GM12878 (cell line): ENCODE measurements around the gene SHC3. TPM values are rescaled to one million over a fixed set of nuclear protein-coding genes. Genes with fewer than 3 reads are reported as not detected.

Experiments used
- ATAC-seq: fragments of 200-7000 bp; cut with Tn5 transposase; 3 replicates; pipeline ENCODE4 v1.9.1; 2020; ENCODE audit warnings: mild to moderate bottlenecking, moderate library complexity
- BruUV-seq: library from RNA; stranded (reverse); fragments of 400-500 nt; replicated peaks from 2 replicates; lab custom pipeline; 2021; lab: Mats Ljungman, UMichigan
- CTCF ChIA-PET: fragments of 300-600 bp; sonication (Branson Sonifier 250); formaldehyde crosslinking; extraction: SDS; loops from one replicate; lab custom pipeline; 2021; ENCODE audit warnings: inconsistent platforms; lab: Yijun Ruan, JAX
- POLR2A ChIA-PET: fragments of 350-600 bp; formaldehyde crosslinking; extraction: SDS; loops from one replicate; lab custom pipeline; 2021; ENCODE audit warnings: inconsistent platforms; lab: Charles Lee
- RAD21 ChIA-PET: fragments of 300-600 bp; sonication (Branson Sonifier 250); formaldehyde crosslinking; loops from one replicate; lab custom pipeline; 2023; ENCODE audit warnings: antibody characterized with exemption; ENCODE audit not compliant: unreplicated experiment; lab: Charles Lee
- SMC1A ChIA-PET: fragments of 300-600 bp; sonication (Branson Sonifier 250); formaldehyde crosslinking; loops from one replicate; lab custom pipeline; 2023; ENCODE audit not compliant: unreplicated experiment, uncharacterized antibody; lab: Charles Lee
- DNase-seq: peaks from one replicate; pipeline ENCODE4 v3.0.0-alpha.2; 2011; ENCODE audit warnings: low read depth, low spot score
- FAIRE-seq: peaks from 3 replicates; lab custom pipeline; 2011; peaks lifted over from hg19 to GRCh38; lab: Jason Lieb, UNC
- H2AFZ ChIP-seq: 2 replicates; pipeline ENCODE4 v1.6.0; 2011; ENCODE audit warnings: low read depth, low read length, control low read depth; ENCODE audit not compliant: control insufficient read depth
- H3K27ac ChIP-seq: 2 replicates; pipeline ENCODE4 v1.5.1; 2011; ENCODE audit warnings: control low read depth; ENCODE audit not compliant: control insufficient read depth, insufficient read depth
- H3K27me3 ChIP-seq, 2 experiments: replicated peaks in 1 of 2; 2 replicates each; pipeline versions ENCODE4 v1.6.0 to v1.6.1; 2011; ENCODE audit warnings: low read length in 1 of 2; ENCODE audit not compliant: control insufficient read depth in 2 of 2, insufficient read depth in 2 of 2
- H3K36me3 ChIP-seq, 2 experiments: 2 replicates each; pipeline ENCODE4 v1.5.1; 2011; ENCODE audit warnings: low read length in 1 of 2; ENCODE audit not compliant: control insufficient read depth in 2 of 2, insufficient read depth in 2 of 2
- H3K4me1 ChIP-seq: 2 replicates; pipeline ENCODE4 v1.6.1; 2011; ENCODE audit warnings: mild to moderate bottlenecking, low read length, moderate library complexity, mixed read lengths; ENCODE audit not compliant: control insufficient read depth, insufficient read depth
- H3K4me2 ChIP-seq: 2 replicates; pipeline ENCODE4 v1.6.0; 2011; ENCODE audit warnings: control low read depth; ENCODE audit not compliant: control insufficient read depth, insufficient read depth
- H3K4me3 ChIP-seq: fragments of 200-600 bp; sonication (generic); 2 replicates; pipeline ENCODE4 v1.5.1; 2016
- H3K79me2 ChIP-seq: 2 replicates; pipeline ENCODE4 v1.6.0; 2011; ENCODE audit warnings: low read length; ENCODE audit not compliant: control insufficient read depth, insufficient read depth
- H3K9ac ChIP-seq: 2 replicates; pipeline ENCODE4 v1.8.0; 2011; ENCODE audit warnings: low read length, control low read depth, mixed read lengths; ENCODE audit not compliant: control insufficient read depth, insufficient read depth
- H3K9me3 ChIP-seq: replicated peaks from 3 replicates; pipeline ENCODE4 v1.5.1; 2011; ENCODE audit warnings: mild to moderate bottlenecking, low read length; ENCODE audit not compliant: control insufficient read depth, insufficient read depth
- H4K20me1 ChIP-seq: 2 replicates; pipeline ENCODE4 v1.6.0; 2011; ENCODE audit not compliant: control insufficient read depth, insufficient read depth
- CHD2 ChIP-seq: IDR thresholded peaks from 2 replicates; pipeline ENCODE4 v1.6.1; 2011; ENCODE audit warnings: low read depth, low read length, improper control_type of control experiment, borderline replicate concordance
- CHD4 ChIP-seq: fragments of 200-600 bp; sonication (generic); IDR thresholded peaks from 2 replicates; pipeline ENCODE4 v1.6.1; 2016; ENCODE audit warnings: mild to moderate bottlenecking
- CTCF ChIP-seq, 3 experiments: IDR thresholded peaks in 2 of 3; conservative IDR thresholded peaks in 1 of 3; 2 replicates each; pipeline ENCODE4 v1.5.1; 2011; ENCODE audit warnings: low read depth in 3 of 3, low read length in 3 of 3, mild to moderate bottlenecking in 3 of 3, control low read depth in 2 of 3, moderate library complexity in 2 of 3, inconsistent platforms in 1 of 3, mixed read lengths in 1 of 3; ENCODE audit not compliant: control insufficient read depth in 2 of 3, insufficient read depth in 1 of 3; ENCODE audit errors: extremely low read depth in 1 of 3
- FOS ChIP-seq: IDR thresholded peaks from 3 replicates; pipeline ENCODE4 v1.6.1; 2011; ENCODE audit warnings: borderline replicate concordance; ENCODE audit not compliant: insufficient read length; ENCODE audit errors: extremely low read depth
- MEF2B ChIP-seq: fragments of 450-650 bp; IDR thresholded peaks from 2 replicates; pipeline ENCODE4 v1.6.1; 2018; ENCODE audit warnings: mild to moderate bottlenecking, moderate library complexity; ENCODE audit not compliant: partially characterized antibody, poor library complexity, severe bottlenecking
- RAD21 ChIP-seq: IDR thresholded peaks from 2 replicates; pipeline ENCODE4 v1.6.1; 2011; ENCODE audit warnings: mild to moderate bottlenecking, low read depth, low read length, moderate library complexity; ENCODE audit not compliant: insufficient read depth
- RB1 ChIP-seq: fragments of 450-650 bp; formaldehyde crosslinking; IDR thresholded peaks from 2 replicates; pipeline ENCODE4 v1.6.1; 2017; ENCODE audit warnings: mild to moderate bottlenecking, borderline replicate concordance
- SMC3 ChIP-seq: IDR thresholded peaks from 2 replicates; pipeline ENCODE4 v1.6.1; 2011; ENCODE audit warnings: low read length, improper control_type of control experiment, borderline replicate concordance
- TARDBP ChIP-seq: IDR thresholded peaks from 2 replicates; pipeline ENCODE4 v1.6.1; 2016; ENCODE audit warnings: borderline replicate concordance
- YY1 ChIP-seq: IDR thresholded peaks from 2 replicates; pipeline ENCODE4 v1.6.1; 2011; ENCODE audit warnings: low read depth, mild to moderate bottlenecking, low read length
- ZNF592 ChIP-seq: fragments of 450-650 bp; IDR thresholded peaks from 2 replicates; pipeline ENCODE4 v1.6.1; 2017; ENCODE audit warnings: mild to moderate bottlenecking, moderate library complexity
- WGBS: methylation state at CpG from one replicate; pipeline ENCODE4 v1.1.6; 2016; ENCODE audit warnings: low lambda C conversion rate; ENCODE audit not compliant: insufficient replicate concordance, insufficient coverage; ENCODE audit errors: missing lambda C conversion rate; 5-methylcytosine and 5-hydroxymethylcytosine counted together
- in situ Hi-C: fragments of 300-500 bp; cut with MboI; formaldehyde crosslinking; loops from 9 replicates; pipeline ENCODE4 v1.14.3; 2018; ENCODE audit warnings: mixed read lengths
- intact Hi-C: fragments of 100-400 bp; cut with micrococcal nuclease; formaldehyde crosslinking; loops from one replicate; pipeline ENCODE4 v1.14.2; 2022; ENCODE audit not compliant: unreplicated experiment
- polyA plus RNA-seq, 11 experiments: library from polyadenylated mRNA; depleted of rRNA in 4 of 11; unstranded in 6 of 11; stranded (reverse) in 5 of 11; fragments of >200 nt; fragmentation: Nextera tagmentation in 4 of 11; fragmentation: Illumina TruSeq in 1 of 11; extraction: Ambion mirVana in 4 of 11; extraction: Trizol in 1 of 11; gene quantifications; 1 replicate in 1 of 11; 2 replicates in 10 of 11; pipeline versions ENCODE4 v1.2.1 to v1.2.3, GENCODE V29; 2011 to 2016; ENCODE audit warnings: inconsistent platforms in 2 of 11, missing spikeins in 2 of 11, low read depth in 1 of 11
- total RNA-seq, 4 experiments: library from RNA; depleted of rRNA in 3 of 4; stranded (reverse); fragments of >200 nt in 3 of 4; fragmentation: Illumina TruSeq in 1 of 4; extraction: Trizol in 1 of 4; gene quantifications; 2 replicates each; pipeline versions ENCODE4 v1.2.1 to v1.2.3, GENCODE V29; 2013 to 2021

SHC3 gene
- total and polyA plus RNA-seq, 10 of the 15 experiments (the other 5 are each of a cell fraction or from before 2014, with no cell fraction given) = 0.01 to 0.06 TPM; not detected in 8

- no peak for TF ChIP-seq ZNF592
- TF ChIP-seq CHD2 = no peak
- TF ChIP-seq CHD4 = no peak
These were observed 176.6 kb downstream of the SHC3 start (continued) for GRCh38 chr9:89001917-89002540.

- H3K4me1 ChIP-seq = no peaks in the 10 kb centered on the region
- in situ Hi-C loops = loop anchor here (5.0 to 10.0 kb wide), 2 partner anchors 409 to 1046 kb away; a partner anchor contains a TSS
- RAD21 ChIA-PET = interaction anchor here (0.7 to 1.3 kb wide), 6 partner anchors 9 to 1050 kb away, joined by 3 to 5 read pairs (median 3); no protein-coding TSS in a partner anchor
- no peak overlapping the region for H3K27ac ChIP-seq
- CTCF ChIA-PET = interaction anchor here (0.5 to 1.2 kb wide), 12 partner anchors 9 to 1317 kb away, joined by 3 to 9 read pairs (median 4); no protein-coding TSS in a partner anchor
- peak; percentile 91 for ATAC-seq
- POLR2A ChIA-PET = no interaction called here
- SMC1A ChIA-PET = interaction anchor here (0.6 to 1.5 kb wide), 8 partner anchors 12 to 604 kb away, joined by 3 to 4 read pairs (median 4); no protein-coding TSS in a partner anchor
- no peak overlapping the region for H3K9ac ChIP-seq
- H3K4me3 ChIP-seq = no peak overlapping the region
- H3K9me3 ChIP-seq = no peaks in the 10 kb centered on the region
- H3K36me3 ChIP-seq = no peaks in the 10 kb centered on the region
- BruUV-seq = no TSS peak
- no peak overlapping the region for H3K4me2 ChIP-seq
- peak; percentile 84 for FAIRE-seq
- 23% methylated on average over 52 of the region's 52 CpGs for WGBS
- no peaks in the 10 kb centered on the region for H3K79me2 ChIP-seq
- TF ChIP-seq RAD21 (peak; percentile 85), FOS (no peak), TARDBP (no peak), YY1 (0 out of 2 replicates have a peak, but pooled peaks have one; percentile 28), SMC3 (peak; percentile 69), CTCF (IDR thresholded peaks at IDR 0.05 in 2 of 3, conservative IDR thresholded peaks at IDR 0.05 in 1 of 3; ENCODE audit: control insufficient read depth in 2 of 3, extremely low read depth in 1 of 3, insufficient read depth in 1 of 3, low read depth in 3 of 3, low read length in 3 of 3) (peak; percentile 58 to 72 (median 63); a peak in 5 of 6 replicates), RB1 (no peak), CHD2 (no peak), MEF2B (no peak)
- H2AFZ ChIP-seq = no peak overlapping the region
- peaks cover 0 to 1% of the 10 kb centered on the region in 2 experiments; a peak in 1 of 4 replicates for H3K27me3 ChIP-seq
- intact Hi-C loops = loop anchor here (1.0 to 5.0 kb wide), 2 partner anchors 339 to 407 kb away; no protein-coding TSS in a partner anchor
- DNase-seq = no peak
- H4K20me1 ChIP-seq = no peaks in the 10 kb centered on the region
These were observed 177.4 kb downstream of the SHC3 start for GRCh38 chr9:89000973-89001916.
